A204.1 (cell line): ENCODE data around the gene OR4C6.

Experiments
- FAIRE-seq: peaks from 2 replicates; lab custom pipeline; 2012; peaks lifted over from hg19 to GRCh38; lab: Jason Lieb, UNC

The OR4C6 gene

DNA sequence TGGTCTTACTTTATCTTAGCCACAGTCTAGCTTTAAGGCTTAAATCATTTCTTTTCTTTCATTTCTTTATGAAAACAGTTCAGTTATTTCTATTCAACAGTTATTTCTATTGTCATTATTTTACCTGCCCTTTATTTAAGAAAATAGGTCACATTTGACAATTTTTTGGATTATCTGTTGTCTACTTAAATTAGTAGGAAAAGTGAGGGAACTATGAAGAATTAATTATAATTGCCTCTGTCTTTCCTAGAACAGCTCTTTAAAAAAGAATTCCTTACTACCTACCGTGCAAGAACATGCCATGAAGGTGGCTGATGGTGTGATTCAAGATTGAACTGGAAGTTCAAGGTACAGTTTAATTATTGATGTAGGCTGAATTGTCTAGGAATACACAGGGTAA, at the start of gene OR4C6:
TSS of gene OR4C6 (plus strand) at position 301 of the 400 bp plus-strand sequence. CDS start 2,966 bp downstream, outside the sequence.
- FAIRE-seq, result no peak

DNA sequence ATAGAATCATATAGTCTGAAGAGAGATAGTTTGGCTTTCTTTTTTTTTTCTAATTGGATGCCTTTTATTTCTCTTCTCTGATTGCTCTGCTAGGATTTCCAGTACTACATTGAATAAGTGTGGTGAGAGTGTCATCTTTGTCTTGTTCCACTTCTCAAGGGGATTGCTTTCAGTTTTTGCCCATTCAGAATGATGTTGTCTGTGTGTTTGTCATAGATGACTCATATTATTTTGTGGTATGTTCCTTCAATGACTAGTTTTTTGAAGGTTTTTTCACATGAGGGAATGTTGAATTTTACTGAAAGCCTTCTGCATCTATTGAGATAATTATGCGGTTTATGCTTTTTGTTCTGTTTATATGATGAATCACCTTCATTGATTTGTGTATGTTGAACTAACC, 37.5 kb upstream of the OR4C6 start:
- FAIRE-seq, result no peak

DNA sequence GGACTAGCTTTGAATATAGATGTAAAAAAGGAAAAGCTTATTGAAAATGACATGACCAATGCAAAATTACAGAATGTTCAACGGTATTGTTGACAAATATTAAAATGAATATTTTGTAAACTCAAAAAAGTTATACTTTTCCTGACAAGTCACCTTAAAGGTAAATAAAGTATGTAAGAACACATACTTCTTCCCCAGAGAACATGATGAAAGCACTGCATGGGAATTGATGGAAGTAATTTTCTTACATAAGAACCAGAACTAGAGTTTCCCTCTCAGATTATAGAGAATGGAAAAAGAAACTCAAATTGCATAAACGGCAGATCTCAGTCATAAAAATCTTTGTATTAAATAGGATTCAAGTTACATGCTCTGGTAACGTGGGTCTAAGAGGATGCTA, 27.2 kb upstream of the OR4C6 start, which contains the start of gene OR4P4:
TSS of gene OR4P4 (plus strand) at position 301 of the 400 bp plus-strand sequence.
- FAIRE-seq, result no peak

DNA sequence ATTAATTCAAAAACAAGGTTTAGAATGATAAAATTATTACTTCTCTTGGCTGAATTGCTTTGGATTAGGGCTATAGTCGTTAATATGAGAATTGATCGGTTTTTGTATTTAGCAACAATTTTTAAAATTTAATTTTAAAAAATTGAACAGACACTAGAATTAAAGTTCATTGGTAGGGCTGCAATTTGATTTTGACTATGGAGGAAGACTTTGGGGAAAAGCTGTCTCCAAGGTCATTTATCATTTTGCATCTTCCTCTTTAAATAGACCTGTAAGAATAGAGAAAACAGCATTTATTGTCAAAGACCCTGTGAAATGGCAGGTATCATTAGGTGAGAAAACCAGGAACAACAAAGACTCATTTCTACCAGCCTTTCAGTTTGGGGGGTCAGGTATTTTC, 14.0 kb upstream of the OR4C6 start, which contains the start of gene OR4S2:
TSS of gene OR4S2 (plus strand) at position 301 of the 400 bp plus-strand sequence. CDS start 2,577 bp downstream, outside the sequence.
- no peak for FAIRE-seq

DNA sequence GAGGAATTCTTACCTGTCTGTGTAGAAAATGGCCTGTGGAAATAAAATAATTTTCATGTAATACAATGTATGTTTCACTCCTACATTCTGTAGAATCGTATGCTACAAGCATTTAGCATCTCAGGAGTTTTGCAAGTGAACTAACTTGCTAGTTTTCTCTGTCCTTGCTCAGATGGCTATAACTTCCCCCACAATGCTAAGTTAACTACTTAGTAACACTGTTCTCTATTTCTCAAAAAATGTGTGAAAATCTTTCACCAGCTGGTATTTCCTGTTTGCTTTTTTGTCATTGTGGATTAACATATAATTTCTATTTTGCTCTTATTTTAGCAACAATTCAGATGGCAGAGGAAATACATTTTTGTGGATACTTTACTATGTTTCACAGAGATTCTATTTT, 9.4 kb upstream of the OR4C6 start:
- no peak for FAIRE-seq

DNA sequence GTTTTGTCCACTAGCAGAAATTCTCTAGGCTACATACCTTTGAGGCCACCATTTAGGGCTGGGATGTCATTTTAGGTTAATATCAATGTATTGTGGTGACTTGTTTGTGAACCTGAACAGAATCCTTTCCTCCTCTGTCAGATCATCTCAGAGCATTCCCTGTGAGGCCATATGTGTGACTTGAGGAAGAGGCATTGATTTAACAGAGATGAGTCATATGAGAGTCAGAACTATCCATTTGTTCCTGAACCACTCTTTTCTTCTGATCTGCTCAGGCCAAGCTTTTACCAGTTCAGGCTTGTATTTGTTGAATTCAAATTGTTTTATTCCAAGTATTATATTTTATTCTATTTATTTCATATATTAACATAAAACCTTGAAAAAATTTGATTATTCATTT, 6.9 kb upstream of the OR4C6 start:
- FAIRE-seq, result no peak

DNA sequence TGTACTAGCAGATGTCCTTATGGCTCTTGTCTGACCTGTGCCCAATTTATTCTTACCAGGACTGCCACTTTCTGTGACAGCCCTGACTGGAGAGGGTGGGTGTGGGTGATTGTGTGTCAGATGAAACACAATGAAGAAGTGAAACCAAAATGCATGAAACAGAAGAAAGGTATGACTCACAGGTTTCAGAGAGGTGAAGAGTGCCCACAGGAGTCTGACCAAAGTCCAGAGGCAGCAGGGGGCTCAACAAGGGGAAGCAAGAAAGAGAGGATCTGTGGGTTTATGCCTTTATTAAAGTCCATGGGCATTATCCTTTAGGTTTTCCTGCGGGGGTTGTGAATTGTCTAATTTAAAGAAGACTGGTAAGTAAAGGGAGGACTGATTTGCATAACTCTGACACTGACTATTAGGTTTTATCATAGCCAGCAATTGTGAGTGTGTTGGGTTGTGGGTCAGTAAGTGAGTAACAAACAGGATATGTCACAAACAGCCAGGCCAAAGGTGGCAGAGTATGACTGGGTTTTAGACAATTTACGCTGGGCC, 3.9 kb upstream of the OR4C6 start:
- FAIRE-seq, result no peak

DNA sequence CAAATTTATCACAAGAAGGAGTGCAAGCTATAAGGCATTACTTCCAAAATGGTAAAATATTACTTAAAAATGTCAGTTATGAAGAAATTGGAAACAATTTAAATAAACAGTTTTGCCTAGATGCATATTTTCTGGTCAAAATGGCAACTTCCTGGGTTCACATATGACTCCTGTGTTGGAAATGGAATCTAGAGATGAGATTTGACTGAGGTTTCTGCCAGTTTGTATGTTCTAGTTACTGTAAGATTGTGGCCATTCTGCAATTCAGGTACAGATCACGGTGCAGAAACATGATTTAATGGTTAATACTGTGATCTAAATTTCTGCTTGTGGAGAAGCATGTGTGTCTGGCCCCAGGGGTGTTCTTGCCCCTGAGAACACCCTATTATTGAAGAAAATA, 3.4 kb upstream of the OR4C6 start:
- no peak for FAIRE-seq

DNA sequence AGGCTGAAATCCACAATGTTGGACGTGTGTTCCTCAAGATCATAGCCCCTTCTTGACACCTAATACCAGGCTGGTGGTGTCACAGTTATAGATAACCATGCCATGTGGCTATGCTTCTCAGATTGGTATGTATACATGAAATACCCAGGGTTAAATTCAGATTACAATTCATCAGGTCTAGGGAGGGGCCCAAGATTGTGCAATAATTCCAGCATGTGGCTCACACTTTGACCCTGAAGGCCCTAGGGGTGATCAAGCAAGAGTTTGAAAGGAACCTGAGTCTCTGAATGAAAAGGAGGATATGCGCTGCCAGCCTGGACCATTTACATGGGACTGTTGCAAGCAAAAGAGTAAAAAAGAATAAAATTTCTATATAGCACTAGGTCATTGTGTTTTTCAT, 7.4 kb downstream of the OR4C6 start:
- FAIRE-seq, result no peak

DNA sequence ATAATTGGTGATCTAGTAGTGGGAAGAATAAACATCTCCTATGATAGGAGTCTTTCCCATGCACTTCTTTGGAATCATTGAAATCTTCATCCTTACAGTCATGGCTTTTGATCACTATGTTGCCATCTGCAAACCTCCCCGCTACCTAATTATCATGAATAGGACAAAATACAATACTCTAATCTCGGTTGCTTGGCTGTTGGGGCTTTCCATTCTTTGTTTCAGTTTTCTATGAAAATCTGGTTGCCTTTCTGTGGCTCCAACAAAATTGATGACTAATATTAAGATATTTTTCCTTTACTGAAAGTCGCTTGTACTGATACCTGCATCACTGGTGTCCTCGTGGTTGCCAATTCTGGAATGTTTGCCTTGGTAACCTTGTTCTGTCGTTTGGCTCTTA, 11.9 kb downstream of the OR4C6 start:
- no peak for FAIRE-seq

DNA sequence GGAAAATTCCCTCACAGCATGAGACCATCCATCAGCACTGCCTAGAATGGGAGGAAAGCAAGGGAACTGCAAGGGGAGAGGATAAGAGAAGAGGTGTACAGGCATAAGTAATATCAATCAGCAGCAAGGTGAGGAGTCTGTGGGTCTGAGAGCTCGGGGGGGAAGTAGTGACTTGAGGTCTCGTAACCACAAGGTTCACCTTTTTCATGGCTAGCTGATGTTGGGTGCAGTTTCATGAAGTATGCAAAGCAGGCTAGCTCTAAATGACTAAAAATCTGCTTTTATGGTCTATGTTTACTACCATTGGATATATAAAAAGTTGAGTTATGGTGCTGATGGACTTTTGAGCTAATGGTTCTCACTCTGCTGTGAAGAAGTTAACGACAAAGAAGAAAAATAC, 35.8 kb downstream of the OR4C6 start:
- FAIRE-seq, result no peak

DNA sequence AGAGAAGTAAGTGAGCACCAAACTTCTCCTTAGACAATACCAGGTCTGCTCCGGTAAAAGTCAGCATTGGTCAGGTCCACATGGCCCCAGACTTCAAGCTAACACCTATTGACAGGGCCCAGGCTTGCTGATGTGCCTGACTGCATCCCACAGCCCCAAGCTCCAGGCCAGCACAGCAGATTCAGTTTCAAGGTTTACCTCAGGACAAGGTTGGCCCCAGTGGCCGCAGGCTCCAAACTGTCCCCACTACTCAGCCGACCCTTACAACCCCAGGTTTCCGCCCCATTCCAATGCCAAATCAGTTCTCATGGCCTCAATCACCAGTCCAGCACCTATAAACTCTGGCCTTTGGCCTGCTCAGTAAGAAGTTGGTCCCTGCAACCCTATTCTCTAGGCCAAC, 39.4 kb downstream of the OR4C6 start:
- no peak for FAIRE-seq

DNA sequence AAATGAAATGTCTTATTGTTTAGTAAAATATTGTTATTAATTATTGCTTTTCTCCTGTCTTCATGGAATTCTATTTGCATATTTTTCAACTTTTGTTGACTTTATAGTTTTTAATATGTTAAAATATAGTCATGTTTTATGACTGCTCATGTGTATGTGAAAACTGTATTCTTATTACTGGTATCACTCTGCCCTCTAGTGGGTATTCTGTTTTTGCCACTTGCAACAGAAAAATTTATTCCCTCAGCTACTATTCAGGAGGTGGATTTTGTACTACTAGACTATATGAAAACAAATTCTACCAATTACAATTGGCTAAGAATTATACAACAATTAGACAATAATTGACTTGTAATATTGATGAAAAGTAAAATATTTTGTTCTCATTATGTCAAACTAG, 45.0 kb downstream of the OR4C6 start:
- peak; percentile 98 for FAIRE-seq

DNA sequence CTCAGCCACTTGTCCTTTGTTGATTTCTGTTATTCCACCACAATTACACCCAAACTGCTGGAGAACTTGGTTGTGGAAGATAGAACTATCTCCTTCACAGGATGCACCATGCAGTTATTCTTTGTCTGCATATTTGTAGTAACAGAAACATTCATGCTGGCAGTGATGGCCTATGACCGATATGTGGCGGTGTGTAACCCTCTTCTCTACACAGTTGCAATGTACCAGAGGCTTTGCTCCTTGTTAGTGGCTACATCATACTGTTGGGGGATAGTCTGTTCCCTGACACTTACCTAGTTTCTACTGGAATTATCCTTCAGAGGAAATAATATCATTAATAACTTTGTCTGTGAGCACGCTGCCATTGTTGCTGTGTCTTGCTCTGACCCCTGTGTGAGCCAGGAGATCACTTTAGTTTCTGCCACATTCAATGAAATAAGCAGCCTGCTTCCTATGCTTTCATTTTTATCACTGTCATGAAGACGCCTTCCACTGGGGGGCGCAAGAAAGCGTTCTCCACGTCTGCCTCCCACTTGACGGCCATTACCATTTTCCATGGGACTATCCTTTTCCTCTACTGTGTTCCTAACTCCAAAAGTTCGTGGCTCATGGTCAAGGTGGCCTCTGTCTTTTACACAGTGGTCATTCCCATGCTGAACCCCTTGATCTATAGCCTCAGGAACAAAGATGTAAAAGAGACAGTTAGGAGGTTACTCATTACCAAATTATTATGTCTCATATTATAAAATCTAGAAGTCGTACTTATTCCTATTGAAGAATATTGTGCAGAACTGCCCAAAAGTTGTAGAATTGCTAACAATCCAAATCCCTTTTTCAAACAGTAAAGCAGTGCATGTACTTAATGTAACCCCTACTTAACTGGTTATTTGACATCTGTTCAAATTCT, 53.2 kb downstream of the OR4C6 start:
- FAIRE-seq, result no peak
